KMS-11 (cell line): ENCODE measurements around the gene PGM2L1.

ENCODE experiments used
- H2AFZ ChIP-seq: fragments of 200-600 bp; sonication (generic); 2 replicates; pipeline ENCODE4 v1.6.1; 2016; ENCODE audit warnings: antibody characterized with exemption, mixed run types, low read depth
- H3K27ac ChIP-seq: fragments of 200-600 bp; sonication (generic); 2 replicates; pipeline ENCODE4 v1.6.1; 2016; ENCODE audit warnings: mild to moderate bottlenecking, mixed run types
- H3K27me3 ChIP-seq: fragments of 200-600 bp; sonication (generic); 2 replicates; pipeline ENCODE4 v1.6.1; 2017; ENCODE audit warnings: mild to moderate bottlenecking, low read depth, mixed run types, moderate library complexity; ENCODE audit not compliant: insufficient read depth
- H3K36me3 ChIP-seq: fragments of 200-600 bp; sonication (generic); 2 replicates; pipeline ENCODE4 v1.6.1; 2017; ENCODE audit warnings: mild to moderate bottlenecking, mixed run types; ENCODE audit not compliant: insufficient read depth
- H3K4me1 ChIP-seq: fragments of 200-600 bp; sonication (generic); 2 replicates; pipeline ENCODE4 v1.6.1; 2016; ENCODE audit warnings: mild to moderate bottlenecking, low read depth, mixed run types; ENCODE audit not compliant: poor library complexity, severe bottlenecking
- H3K4me2 ChIP-seq: fragments of 200-600 bp; sonication (generic); 2 replicates; pipeline ENCODE4 v1.7.0; 2016; ENCODE audit warnings: mild to moderate bottlenecking, mixed run types
- H3K4me3 ChIP-seq: fragments of 200-600 bp; sonication (generic); IDR thresholded peaks from 2 replicates; pipeline ENCODE4 v1.6.1; 2017; ENCODE audit warnings: low read depth, low read length, mixed read lengths; ENCODE audit not compliant: insufficient read depth
- H3K79me2 ChIP-seq: fragments of 200-600 bp; sonication (generic); 2 replicates; pipeline ENCODE4 v1.6.1; 2016; ENCODE audit warnings: low read depth, mixed run types; ENCODE audit not compliant: insufficient read depth
- H3K9ac ChIP-seq: fragments of 200-600 bp; sonication (generic); 2 replicates; pipeline ENCODE4 v1.6.1; 2016; ENCODE audit warnings: mild to moderate bottlenecking, mixed run types
- H4K20me1 ChIP-seq: fragments of 200-600 bp; sonication (generic); 2 replicates; pipeline ENCODE4 v1.6.1; 2016; ENCODE audit warnings: mild to moderate bottlenecking, mixed run types; ENCODE audit not compliant: insufficient read depth
- TF ChIP-seq, protein P1 (sequence below): fragments of 200-600 bp; sonication (generic); conservative IDR thresholded peaks from 2 replicates; pipeline ENCODE4 v1.6.1; 2017; ENCODE audit warnings: low read depth, mild to moderate bottlenecking, antibody characterized with exemption, low read length, moderate library complexity, mixed read lengths

Gene PGM2L1

GRCh38 chr11:74412321-74412720 lies 14.1 kb upstream of the PGM2L1 start:
- Histone ChIP-seq H3K9ac (no peak overlapping the region), H3K4me3 (no peak overlapping the region), H3K79me2 (no peaks in the 10 kb centered on the region), H3K4me1 (no peaks in the 10 kb centered on the region), H2AFZ (no peak overlapping the region), H4K20me1 (no peaks in the 10 kb centered on the region), H3K36me3 (no peaks in the 10 kb centered on the region), H3K27me3 (no peaks in the 10 kb centered on the region), H3K27ac (no peak overlapping the region), H3K4me2 (no peak overlapping the region)
- TF ChIP-seq, protein P1, sequence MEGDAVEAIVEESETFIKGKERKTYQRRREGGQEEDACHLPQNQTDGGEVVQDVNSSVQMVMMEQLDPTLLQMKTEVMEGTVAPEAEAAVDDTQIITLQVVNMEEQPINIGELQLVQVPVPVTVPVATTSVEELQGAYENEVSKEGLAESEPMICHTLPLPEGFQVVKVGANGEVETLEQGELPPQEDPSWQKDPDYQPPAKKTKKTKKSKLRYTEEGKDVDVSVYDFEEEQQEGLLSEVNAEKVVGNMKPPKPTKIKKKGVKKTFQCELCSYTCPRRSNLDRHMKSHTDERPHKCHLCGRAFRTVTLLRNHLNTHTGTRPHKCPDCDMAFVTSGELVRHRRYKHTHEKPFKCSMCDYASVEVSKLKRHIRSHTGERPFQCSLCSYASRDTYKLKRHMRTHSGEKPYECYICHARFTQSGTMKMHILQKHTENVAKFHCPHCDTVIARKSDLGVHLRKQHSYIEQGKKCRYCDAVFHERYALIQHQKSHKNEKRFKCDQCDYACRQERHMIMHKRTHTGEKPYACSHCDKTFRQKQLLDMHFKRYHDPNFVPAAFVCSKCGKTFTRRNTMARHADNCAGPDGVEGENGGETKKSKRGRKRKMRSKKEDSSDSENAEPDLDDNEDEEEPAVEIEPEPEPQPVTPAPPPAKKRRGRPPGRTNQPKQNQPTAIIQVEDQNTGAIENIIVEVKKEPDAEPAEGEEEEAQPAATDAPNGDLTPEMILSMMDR = no peak

GRCh38 chr11:74409633-74410032 lies 11.4 kb upstream of the PGM2L1 start:
- Histone ChIP-seq H4K20me1 (no peaks in the 10 kb centered on the region), H3K9ac (no peak overlapping the region), H3K79me2 (no peaks in the 10 kb centered on the region), H3K27me3 (no peaks in the 10 kb centered on the region), H3K36me3 (no peaks in the 10 kb centered on the region), H2AFZ (no peak overlapping the region), H3K4me1 (no peaks in the 10 kb centered on the region), H3K27ac (no peak overlapping the region), H3K4me3 (no peak overlapping the region), H3K4me2 (no peak overlapping the region)
- TF ChIP-seq, protein P1 = no peak

DNA sequence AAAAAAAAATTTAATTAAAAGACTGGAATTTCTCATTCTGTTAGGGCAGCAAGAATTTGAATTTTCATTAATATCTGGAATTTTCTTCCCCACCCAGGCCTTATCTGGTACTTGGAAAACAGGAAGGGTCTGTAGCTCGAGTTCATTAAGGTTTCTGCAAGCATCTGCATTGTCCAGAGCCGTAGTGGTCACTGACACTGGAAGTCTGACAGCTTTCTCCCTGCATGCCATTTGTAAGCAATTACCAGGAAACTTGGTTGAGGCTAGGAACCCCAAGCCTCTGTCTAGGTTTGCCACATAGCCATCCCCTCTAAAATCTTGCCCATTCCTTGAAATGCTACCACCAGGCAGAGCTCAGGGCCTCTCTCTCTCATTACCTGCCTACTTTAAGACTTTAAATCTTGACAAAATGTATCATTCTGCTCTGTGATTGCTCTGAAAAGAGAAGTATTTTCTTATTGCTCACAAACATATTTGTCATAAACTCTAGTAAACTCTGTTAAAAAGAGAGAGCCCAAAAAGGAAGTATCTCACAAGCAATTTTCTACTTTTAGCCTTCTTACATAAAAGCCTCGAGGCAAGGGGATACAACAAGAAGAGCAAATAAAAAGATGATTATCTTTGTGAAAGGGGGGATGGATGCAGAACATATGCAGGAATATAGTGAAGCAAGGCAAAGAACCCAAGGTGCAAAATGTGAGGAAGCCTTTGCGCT lies 5.5 kb upstream of the PGM2L1 start:
- peaks cover 4% of the 10 kb centered on the region for H3K4me1 ChIP-seq
- no peaks in the 10 kb centered on the region for H3K36me3 ChIP-seq
- no peak overlapping the region for H3K9ac ChIP-seq
- TF ChIP-seq, protein P1 = no peak
- no peaks in the 10 kb centered on the region for H4K20me1 ChIP-seq
- H3K27ac ChIP-seq = no peak overlapping the region
- H2AFZ ChIP-seq = no peak overlapping the region
- H3K27me3 ChIP-seq = no peaks in the 10 kb centered on the region
- H3K4me3 ChIP-seq = no peak overlapping the region
- H3K79me2 ChIP-seq = no peaks in the 10 kb centered on the region
- H3K4me2 ChIP-seq = no peak overlapping the region

- Histone ChIP-seq H3K27me3 (no peaks in the 10 kb centered on the region), H2AFZ (no peak overlapping the region), H3K9ac (no peak overlapping the region), H3K79me2 (no peaks in the 10 kb centered on the region), H3K4me1 (peaks cover 4% of the 10 kb centered on the region), H4K20me1 (no peaks in the 10 kb centered on the region), H3K36me3 (no peaks in the 10 kb centered on the region), H3K27ac (no peak overlapping the region), H3K4me3 (no peak overlapping the region), H3K4me2 (no peak overlapping the region)
- TF ChIP-seq, protein P1 = no peak
Measured at GRCh38 chr11:74400606-74401005, 2.4 kb upstream of the PGM2L1 start.
